Smooth muscle cell (in vitro differentiated cells): ENCODE data around the gene CHD2. TPM values are rescaled to one million over a fixed set of nuclear protein-coding genes. Genes with fewer than 3 reads are reported as not detected.

ENCODE experiments used
- DNase-seq: peaks from one replicate; lab custom pipeline; 2025; ENCODE audit not compliant: unreplicated experiment; lab: John Stamatoyannopoulos, UW
- H2AFZ ChIP-seq: fragments of 200-600 bp; sonication (generic); 2 replicates; pipeline ENCODE4 v1.6.0; 2016; ENCODE audit warnings: antibody characterized with exemption, low read depth, mild to moderate bottlenecking
- H3F3A ChIP-seq: fragments of 200-600 bp; sonication (generic); 2 replicates; pipeline ENCODE4 v1.6.0; 2017; ENCODE audit warnings: antibody characterized with exemption, low read depth
- H3K27ac ChIP-seq: fragments of 200-600 bp; sonication (generic); 2 replicates; pipeline ENCODE4 v1.5.1; 2016; ENCODE audit warnings: low read depth, mild to moderate bottlenecking
- H3K27me3 ChIP-seq: fragments of 200-600 bp; sonication (generic); 2 replicates; pipeline ENCODE4 v1.6.1; 2016; ENCODE audit warnings: low read depth, mild to moderate bottlenecking
- H3K36me3 ChIP-seq: fragments of 200-600 bp; sonication (generic); 2 replicates; pipeline ENCODE4 v1.5.1; 2016; ENCODE audit warnings: low read depth
- H3K4me1 ChIP-seq: fragments of 200-600 bp; sonication (generic); 2 replicates; pipeline ENCODE4 v1.5.1; 2016; ENCODE audit warnings: low read depth
- H3K4me2 ChIP-seq: fragments of 200-600 bp; sonication (generic); 2 replicates; pipeline ENCODE4 v1.6.0; 2016; ENCODE audit warnings: mild to moderate bottlenecking
- H3K4me3 ChIP-seq: fragments of 200-600 bp; sonication (generic); 2 replicates; pipeline ENCODE4 v1.5.1; 2016; ENCODE audit warnings: mild to moderate bottlenecking
- H3K79me2 ChIP-seq: fragments of 200-600 bp; sonication (generic); 2 replicates; pipeline ENCODE4 v1.6.0; 2016; ENCODE audit warnings: low read depth, mild to moderate bottlenecking
- H3K9ac ChIP-seq: fragments of 200-600 bp; sonication (generic); 2 replicates; pipeline ENCODE4 v1.6.0; 2016; ENCODE audit warnings: low read depth
- H3K9me3 ChIP-seq: fragments of 200-600 bp; sonication (generic); replicated peaks from 2 replicates; pipeline ENCODE4 v1.5.1; 2016; ENCODE audit warnings: low read depth
- H4K20me1 ChIP-seq: fragments of 200-600 bp; sonication (generic); 2 replicates; pipeline ENCODE4 v1.6.0; 2016; ENCODE audit warnings: low read depth
- CTCF ChIP-seq: fragments of 200-600 bp; sonication (generic); IDR thresholded peaks from 2 replicates; pipeline ENCODE4 v1.5.1; 2017; ENCODE audit warnings: borderline replicate concordance, mild to moderate bottlenecking, antibody characterized with exemption; ENCODE audit not compliant: insufficient read depth, poor library complexity, severe bottlenecking
- WGBS: methylation state at CpG from one replicate; pipeline ENCODE4 v1.1.7; 2016; ENCODE audit warnings: low lambda C conversion rate; 5-methylcytosine and 5-hydroxymethylcytosine counted together
- polyA plus RNA-seq: library from polyadenylated mRNA; unstranded; fragments of >200 nt; fragmentation: Nextera tagmentation; extraction: Ambion mirVana; gene quantifications from 2 replicates; pipeline ENCODE4 v1.2.1, GENCODE V29; 2016
- total RNA-seq: library from RNA; depleted of rRNA; stranded (reverse); fragments of >200 nt; gene quantifications from 2 replicates; pipeline ENCODE4 v1.2.3, GENCODE V29; 2014

Gene CHD2
- total RNA-seq (99.2 and 132 TPM in 2 replicates), polyA plus RNA-seq (64.4 and 81.6 TPM in 2 replicates)

- no peak for TF ChIP-seq CTCF
- Histone ChIP-seq H3K4me1 (peaks cover 17% of the 10 kb centered on the region), H3K9ac (peak within 1 kb of the TSS; percentile 97), H3K27ac (peak within 1 kb of the TSS; percentile 100), H3K4me3 (peak within 1 kb of the TSS; percentile 93), H3F3A (peaks cover 53% of the 10 kb centered on the region), H3K36me3 (no peaks in the 10 kb centered on the region), H3K27me3 (no peaks in the 10 kb centered on the region), H3K4me2 (peak within 1 kb of the TSS; percentile 98), H4K20me1 (no peaks in the 10 kb centered on the region), H3K9me3 (no peaks in the 10 kb centered on the region), H2AFZ (no peak within 1 kb of the TSS), H3K79me2 (peaks cover 96% of the 10 kb centered on the region)
- WGBS: under 1% methylated on average over 15 of the region's 15 CpGs
- DNase-seq: peak; percentile 18
Measured at GRCh38 chr15:92899948-92900730, at the start of gene CHD2. Gene CHD2, plus strand, starts transcription at chr15:92900324. Its CDS starts 914 bp downstream, at chr15:92901238.

DNA sequence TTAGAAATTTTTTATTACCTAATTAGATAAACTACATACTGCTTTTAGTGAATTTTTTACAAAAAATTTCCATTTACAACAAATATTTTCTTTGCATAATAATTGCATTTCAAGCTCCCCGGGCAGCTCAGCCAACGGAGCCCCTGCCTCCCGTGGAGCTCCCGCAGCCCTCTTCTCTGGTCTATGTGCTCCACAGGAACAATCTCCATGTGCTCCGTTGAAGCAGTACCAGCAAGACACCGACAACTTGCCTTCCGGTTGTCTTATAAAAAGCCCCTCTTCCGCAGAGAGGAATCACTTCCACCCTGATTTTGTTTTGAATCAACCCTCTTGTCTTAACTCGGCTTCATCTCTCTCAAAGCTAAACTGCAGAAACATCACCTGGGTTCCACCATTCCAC lies 46.9 kb upstream of the CHD2 start:
- H3K4me2 ChIP-seq: no peak overlapping the region
- no peaks in the 10 kb centered on the region for H4K20me1 ChIP-seq
- H2AFZ ChIP-seq: no peak overlapping the region
- H3K9ac ChIP-seq: no peak overlapping the region
- no peaks in the 10 kb centered on the region for H3F3A ChIP-seq
- no peaks in the 10 kb centered on the region for H3K9me3 ChIP-seq
- no peak overlapping the region for H3K4me3 ChIP-seq
- no peaks in the 10 kb centered on the region for H3K36me3 ChIP-seq
- WGBS: 77% methylated on average over 9 of the region's 9 CpGs
- no peak for DNase-seq
- no peak overlapping the region for H3K27ac ChIP-seq
- no peaks in the 10 kb centered on the region for H3K79me2 ChIP-seq
- H3K27me3 ChIP-seq: no peaks in the 10 kb centered on the region
- H3K4me1 ChIP-seq: no peaks in the 10 kb centered on the region
- no peak for TF ChIP-seq CTCF

DNA sequence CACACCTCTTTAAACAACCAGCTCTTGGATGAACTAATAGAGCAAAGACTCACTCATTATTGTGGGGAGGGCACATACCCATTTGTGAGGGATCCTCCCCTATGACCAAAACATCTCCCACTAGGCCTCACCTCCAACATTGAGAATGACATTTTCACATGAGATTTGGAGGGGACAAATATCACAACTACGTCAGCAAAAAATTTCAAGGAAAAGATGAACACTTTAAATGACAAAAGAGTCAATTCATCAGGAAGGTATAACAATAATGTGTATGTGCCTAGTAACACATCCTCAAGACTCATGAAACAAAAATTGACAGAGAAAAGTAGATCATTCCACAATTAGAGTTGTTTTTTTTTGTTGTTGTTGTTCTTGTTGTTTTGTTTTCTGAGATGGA lies 38.4 kb upstream of the CHD2 start:
- no peak overlapping the region for H3K4me2 ChIP-seq
- no peak for TF ChIP-seq CTCF
- 100% methylated on average over 1 of the region's 1 CpG for WGBS
- no peak overlapping the region for H3K27ac ChIP-seq
- no peaks in the 10 kb centered on the region for H3K36me3 ChIP-seq
- H3K4me3 ChIP-seq: no peak overlapping the region
- H4K20me1 ChIP-seq: no peaks in the 10 kb centered on the region
- no peak overlapping the region for H3K9ac ChIP-seq
- H3K79me2 ChIP-seq: no peaks in the 10 kb centered on the region
- H3F3A ChIP-seq: no peaks in the 10 kb centered on the region
- no peak for DNase-seq
- H3K4me1 ChIP-seq: no peaks in the 10 kb centered on the region
- no peaks in the 10 kb centered on the region for H3K27me3 ChIP-seq
- H3K9me3 ChIP-seq: no peaks in the 10 kb centered on the region
- H2AFZ ChIP-seq: no peak overlapping the region
